AG09309 (cell line): ENCODE measurements around the gene MT3.

Source experiments
- DNase-seq: peaks from one replicate; pipeline ENCODE4 v3.0.0-alpha.2; 2010; ENCODE audit warnings: low read depth
- H3K4me3 ChIP-seq: 2 replicates; pipeline ENCODE4 v1.5.1; 2011; ENCODE audit warnings: mild to moderate bottlenecking, low read depth, low read length, moderate library complexity; ENCODE audit not compliant: control insufficient read depth
- TF ChIP-seq, protein P1 (sequence below): IDR thresholded peaks from 2 replicates; pipeline ENCODE4 v1.5.1; 2011; ENCODE audit warnings: mild to moderate bottlenecking, low read depth, low read length, inconsistent platforms; ENCODE audit not compliant: insufficient read depth, control insufficient read depth; ENCODE audit errors: missing control alignments

Gene MT3

DNA sequence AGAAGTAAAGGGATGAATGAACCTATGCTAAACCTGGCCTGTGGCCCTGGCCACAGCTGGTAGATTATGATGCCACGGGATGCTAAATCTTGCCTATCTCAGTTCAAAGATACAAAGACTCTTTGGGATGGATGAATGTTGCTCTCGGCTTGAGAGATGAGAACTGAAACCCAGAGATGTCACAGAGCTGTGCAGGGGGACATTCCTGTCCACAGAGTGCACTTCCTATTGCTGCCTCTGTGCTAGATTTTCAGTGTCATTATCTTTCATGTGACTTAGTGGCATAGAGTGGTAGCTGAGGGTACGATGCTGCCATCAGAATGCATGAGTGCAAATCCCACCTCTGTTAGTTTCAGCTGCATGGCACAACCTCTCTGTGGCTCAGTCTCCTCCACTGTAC lies 40.8 kb downstream of the MT3 start:
- H3K4me3 ChIP-seq, result no peak overlapping the region
- DNase-seq, result no peak

DNA sequence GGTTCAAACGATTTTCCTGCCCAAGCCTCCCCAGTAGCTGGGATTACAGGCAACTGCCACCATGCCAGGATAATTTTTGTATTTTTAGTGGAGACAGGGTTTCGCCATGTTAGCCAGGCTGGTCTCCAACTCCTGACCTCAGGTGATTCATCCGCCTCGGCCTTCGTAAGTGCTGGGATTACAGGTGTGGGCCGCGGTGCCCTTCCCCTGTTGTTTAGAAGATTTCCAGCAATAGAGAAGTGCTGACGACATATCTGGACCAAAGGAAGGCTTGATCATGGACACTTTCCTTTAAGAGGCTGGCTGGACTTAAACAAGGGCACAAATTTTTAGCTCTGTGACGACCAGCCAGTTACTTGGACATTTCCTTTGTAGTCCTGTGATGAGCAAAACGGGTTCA lies 41.9 kb downstream of the MT3 start:
- DNase-seq, result no peak
- TF ChIP-seq, protein P1, sequence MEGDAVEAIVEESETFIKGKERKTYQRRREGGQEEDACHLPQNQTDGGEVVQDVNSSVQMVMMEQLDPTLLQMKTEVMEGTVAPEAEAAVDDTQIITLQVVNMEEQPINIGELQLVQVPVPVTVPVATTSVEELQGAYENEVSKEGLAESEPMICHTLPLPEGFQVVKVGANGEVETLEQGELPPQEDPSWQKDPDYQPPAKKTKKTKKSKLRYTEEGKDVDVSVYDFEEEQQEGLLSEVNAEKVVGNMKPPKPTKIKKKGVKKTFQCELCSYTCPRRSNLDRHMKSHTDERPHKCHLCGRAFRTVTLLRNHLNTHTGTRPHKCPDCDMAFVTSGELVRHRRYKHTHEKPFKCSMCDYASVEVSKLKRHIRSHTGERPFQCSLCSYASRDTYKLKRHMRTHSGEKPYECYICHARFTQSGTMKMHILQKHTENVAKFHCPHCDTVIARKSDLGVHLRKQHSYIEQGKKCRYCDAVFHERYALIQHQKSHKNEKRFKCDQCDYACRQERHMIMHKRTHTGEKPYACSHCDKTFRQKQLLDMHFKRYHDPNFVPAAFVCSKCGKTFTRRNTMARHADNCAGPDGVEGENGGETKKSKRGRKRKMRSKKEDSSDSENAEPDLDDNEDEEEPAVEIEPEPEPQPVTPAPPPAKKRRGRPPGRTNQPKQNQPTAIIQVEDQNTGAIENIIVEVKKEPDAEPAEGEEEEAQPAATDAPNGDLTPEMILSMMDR, result no peak
- no peak overlapping the region for H3K4me3 ChIP-seq

More for the DNA sequence above, 40.8 kb downstream of the MT3 start:
- TF ChIP-seq, protein P1, result no peak

DNA sequence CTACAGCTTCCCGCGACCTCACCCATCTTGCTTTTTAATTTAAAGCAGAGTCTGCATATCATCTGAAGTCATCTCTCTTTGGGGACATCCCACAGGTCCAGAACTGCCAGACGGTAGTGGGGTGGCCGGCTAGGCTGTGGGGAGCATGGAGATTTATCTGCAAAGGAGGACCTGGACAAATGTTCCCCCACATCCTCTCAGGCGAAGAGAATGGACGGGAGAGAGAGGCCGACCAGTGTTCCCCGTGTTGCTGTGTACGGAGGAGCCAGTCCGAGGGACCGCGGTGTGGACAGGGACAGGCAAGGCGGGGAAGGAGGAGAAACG lies 42.5 kb downstream of the MT3 start:
- TF ChIP-seq, protein P1, result no peak
- peak overlapping the region; percentile 50 for H3K4me3 ChIP-seq
- DNase-seq, result no peak

DNA sequence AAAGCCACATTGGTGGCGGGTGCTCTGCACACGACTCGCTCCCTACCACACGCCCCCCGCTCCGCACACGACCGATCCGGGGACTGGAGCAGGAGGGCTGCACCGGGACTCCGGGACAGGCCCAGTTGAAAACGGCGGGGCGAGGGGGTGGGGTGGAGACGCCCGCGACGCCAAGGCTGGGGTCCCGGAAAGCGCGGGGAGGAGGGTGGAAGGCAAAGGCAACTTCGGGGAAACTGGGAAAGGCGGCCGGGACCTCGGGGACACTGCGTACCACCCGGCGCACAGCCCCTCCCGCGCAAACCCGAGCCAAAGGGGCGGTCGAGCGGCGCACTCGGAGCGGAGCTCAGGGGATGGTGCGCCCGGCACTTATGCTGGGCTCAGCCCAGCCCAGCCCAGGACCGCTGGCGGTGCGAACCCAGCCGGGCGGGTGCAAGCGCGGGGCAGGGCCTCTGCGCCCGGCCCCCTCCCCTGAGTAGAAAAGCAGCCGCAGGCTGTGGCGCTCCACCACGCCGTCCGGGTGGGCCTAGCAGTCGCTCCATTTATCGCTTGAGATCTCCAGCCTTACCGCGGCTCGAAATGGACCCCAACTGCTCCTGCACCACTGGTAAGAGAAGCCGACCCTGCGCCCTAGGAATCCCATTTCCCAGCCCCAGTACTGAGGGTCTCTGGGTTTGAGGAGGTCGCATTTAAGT lies 43.0 kb downstream of the MT3 start, which contains the start of gene MT1M:
MT1M (plus strand) TSS at position 504 of the 692 bp plus-strand sequence; CDS start at position 577, 73 bp downstream.
- no peak for DNase-seq
- peak within 1 kb of the TSS; percentile 50 for H3K4me3 ChIP-seq
- TF ChIP-seq, protein P1, result no peak

DNA sequence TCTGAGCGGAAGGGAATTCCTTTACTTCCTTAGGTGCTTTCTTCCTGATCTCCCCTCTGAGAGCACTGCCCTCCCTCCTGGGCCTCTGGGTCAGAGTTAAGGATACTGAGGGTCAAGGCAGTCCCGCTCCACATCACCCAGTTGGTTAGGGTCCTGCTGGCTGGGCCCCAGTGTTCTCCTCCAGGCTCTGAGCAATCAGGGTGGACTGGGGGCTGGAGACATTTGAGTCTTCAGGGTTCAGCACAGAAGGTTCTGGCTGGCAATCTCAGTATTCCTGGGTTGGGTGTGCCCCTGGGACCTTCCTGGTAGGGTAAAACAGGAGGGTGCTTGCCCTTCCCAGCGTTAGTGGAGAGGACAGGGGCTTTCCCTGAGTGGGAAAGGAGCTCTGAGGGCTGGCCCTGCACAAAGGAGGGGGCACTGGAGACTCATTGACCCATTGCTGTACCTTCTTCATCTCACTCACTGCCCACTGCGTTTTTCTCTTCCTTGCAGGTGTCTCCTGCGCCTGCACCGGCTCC lies 43.6 kb downstream of the MT3 start:
- TF ChIP-seq, protein P1, result no peak
- no peak for DNase-seq
- H3K4me3 ChIP-seq, result peak overlapping the region; percentile 50

DNA sequence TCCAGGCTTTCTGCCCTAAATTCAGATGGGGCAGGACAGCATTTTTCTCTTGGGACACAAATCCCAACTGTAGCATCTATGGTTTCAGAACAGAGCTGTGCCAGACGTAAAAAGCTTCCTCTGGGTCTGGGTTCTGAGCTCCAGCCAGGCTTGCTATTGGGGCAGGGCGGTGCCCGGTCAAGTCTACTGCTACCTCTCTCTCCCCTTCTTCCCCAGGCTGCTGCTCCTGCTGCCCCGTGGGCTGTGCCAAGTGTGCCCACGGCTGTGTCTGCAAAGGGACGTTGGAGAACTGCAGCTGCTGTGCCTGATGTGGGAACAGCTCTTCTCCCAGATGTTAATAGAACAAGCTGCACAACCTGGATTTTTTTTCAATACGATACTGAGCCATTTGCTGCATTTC lies 44.2 kb downstream of the MT3 start:
- TF ChIP-seq, protein P1, result no peak
- no peak overlapping the region for H3K4me3 ChIP-seq
- DNase-seq, result no peak
